GM12878 (cell line): ENCODE results near the gene NINL. TPM values are rescaled to one million over a fixed set of nuclear protein-coding genes. Genes with fewer than 3 reads are reported as not detected.

ENCODE experiments used
- ATAC-seq: fragments of 200-7000 bp; cut with Tn5 transposase; 3 replicates; pipeline ENCODE4 v1.9.1; 2020; ENCODE audit warnings: mild to moderate bottlenecking, moderate library complexity
- BruUV-seq: library from RNA; stranded (reverse); fragments of 400-500 nt; replicated peaks from 2 replicates; lab custom pipeline; 2021; lab: Mats Ljungman, UMichigan
- CTCF ChIA-PET: fragments of 300-600 bp; sonication (Branson Sonifier 250); formaldehyde crosslinking; extraction: SDS; loops from one replicate; lab custom pipeline; 2021; ENCODE audit warnings: inconsistent platforms; lab: Yijun Ruan, JAX
- POLR2A ChIA-PET: fragments of 350-600 bp; formaldehyde crosslinking; extraction: SDS; loops from one replicate; lab custom pipeline; 2021; ENCODE audit warnings: inconsistent platforms; lab: Charles Lee
- RAD21 ChIA-PET: fragments of 300-600 bp; sonication (Branson Sonifier 250); formaldehyde crosslinking; loops from one replicate; lab custom pipeline; 2023; ENCODE audit warnings: antibody characterized with exemption; ENCODE audit not compliant: unreplicated experiment; lab: Charles Lee
- SMC1A ChIA-PET: fragments of 300-600 bp; sonication (Branson Sonifier 250); formaldehyde crosslinking; loops from one replicate; lab custom pipeline; 2023; ENCODE audit not compliant: unreplicated experiment, uncharacterized antibody; lab: Charles Lee
- DNase-seq: peaks from one replicate; pipeline ENCODE4 v3.0.0-alpha.2; 2011; ENCODE audit warnings: low read depth, low spot score
- FAIRE-seq: peaks from 3 replicates; lab custom pipeline; 2011; peaks lifted over from hg19 to GRCh38; lab: Jason Lieb, UNC
- H2AFZ ChIP-seq: 2 replicates; pipeline ENCODE4 v1.6.0; 2011; ENCODE audit warnings: low read depth, low read length, control low read depth; ENCODE audit not compliant: control insufficient read depth
- H3K27ac ChIP-seq: 2 replicates; pipeline ENCODE4 v1.5.1; 2011; ENCODE audit warnings: control low read depth; ENCODE audit not compliant: control insufficient read depth, insufficient read depth
- H3K27me3 ChIP-seq, 2 experiments: replicated peaks in 1 of 2; 2 replicates each; pipeline versions ENCODE4 v1.6.0 to v1.6.1; 2011; ENCODE audit warnings: low read length in 1 of 2; ENCODE audit not compliant: control insufficient read depth in 2 of 2, insufficient read depth in 2 of 2
- H3K36me3 ChIP-seq, 2 experiments: 2 replicates each; pipeline ENCODE4 v1.5.1; 2011; ENCODE audit warnings: low read length in 1 of 2; ENCODE audit not compliant: control insufficient read depth in 2 of 2, insufficient read depth in 2 of 2
- H3K4me1 ChIP-seq: 2 replicates; pipeline ENCODE4 v1.6.1; 2011; ENCODE audit warnings: mild to moderate bottlenecking, low read length, moderate library complexity, mixed read lengths; ENCODE audit not compliant: control insufficient read depth, insufficient read depth
- H3K4me2 ChIP-seq: 2 replicates; pipeline ENCODE4 v1.6.0; 2011; ENCODE audit warnings: control low read depth; ENCODE audit not compliant: control insufficient read depth, insufficient read depth
- H3K4me3 ChIP-seq: fragments of 200-600 bp; sonication (generic); 2 replicates; pipeline ENCODE4 v1.5.1; 2016
- H3K79me2 ChIP-seq: 2 replicates; pipeline ENCODE4 v1.6.0; 2011; ENCODE audit warnings: low read length; ENCODE audit not compliant: control insufficient read depth, insufficient read depth
- H3K9ac ChIP-seq: 2 replicates; pipeline ENCODE4 v1.8.0; 2011; ENCODE audit warnings: low read length, control low read depth, mixed read lengths; ENCODE audit not compliant: control insufficient read depth, insufficient read depth
- H3K9me3 ChIP-seq: replicated peaks from 3 replicates; pipeline ENCODE4 v1.5.1; 2011; ENCODE audit warnings: mild to moderate bottlenecking, low read length; ENCODE audit not compliant: control insufficient read depth, insufficient read depth
- H4K20me1 ChIP-seq: 2 replicates; pipeline ENCODE4 v1.6.0; 2011; ENCODE audit not compliant: control insufficient read depth, insufficient read depth
- BHLHE40 ChIP-seq, 2 experiments: fragments of 450-650 bp in 1 of 2; IDR thresholded peaks; 2 replicates each; pipeline ENCODE4 v1.6.1; 2011 to 2017; ENCODE audit warnings: low read depth in 2 of 2, borderline replicate concordance in 1 of 2, improper control_type of control experiment in 1 of 2, low read length in 1 of 2, mild to moderate bottlenecking in 1 of 2
- EZH2 ChIP-seq: IDR thresholded peaks from 2 replicates; pipeline ENCODE4 v1.6.1; 2012; ENCODE audit warnings: low read depth, mild to moderate bottlenecking, control low read depth, inconsistent platforms, low read length, borderline replicate concordance; ENCODE audit not compliant: control insufficient read depth
- HCFC1 ChIP-seq: fragments of 150-350 bp; IDR thresholded peaks from 2 replicates; pipeline ENCODE4 v1.6.1; 2014; ENCODE audit warnings: low read length
- SREBF1 ChIP-seq: IDR thresholded peaks from 2 replicates; pipeline ENCODE4 v1.6.1; 2012; ENCODE audit warnings: mild to moderate bottlenecking, low read length
- TAF1 ChIP-seq: IDR thresholded peaks from 2 replicates; pipeline ENCODE4 v1.6.1; 2011; ENCODE audit warnings: mild to moderate bottlenecking, low read depth, low read length, borderline replicate concordance
- TCF12 ChIP-seq: IDR thresholded peaks from 2 replicates; pipeline ENCODE4 v1.6.1; 2011; ENCODE audit warnings: low read depth, mild to moderate bottlenecking, low read length
- WGBS: methylation state at CpG from one replicate; pipeline ENCODE4 v1.1.6; 2016; ENCODE audit warnings: low lambda C conversion rate; ENCODE audit not compliant: insufficient replicate concordance, insufficient coverage; ENCODE audit errors: missing lambda C conversion rate; 5-methylcytosine and 5-hydroxymethylcytosine counted together
- in situ Hi-C: fragments of 300-500 bp; cut with MboI; formaldehyde crosslinking; loops from 9 replicates; pipeline ENCODE4 v1.14.3; 2018; ENCODE audit warnings: mixed read lengths
- intact Hi-C: fragments of 100-400 bp; cut with micrococcal nuclease; formaldehyde crosslinking; loops from one replicate; pipeline ENCODE4 v1.14.2; 2022; ENCODE audit not compliant: unreplicated experiment
- polyA plus RNA-seq, 11 experiments: library from polyadenylated mRNA; depleted of rRNA in 4 of 11; unstranded in 6 of 11; stranded (reverse) in 5 of 11; fragments of >200 nt; fragmentation: Nextera tagmentation in 4 of 11; fragmentation: Illumina TruSeq in 1 of 11; extraction: Ambion mirVana in 4 of 11; extraction: Trizol in 1 of 11; gene quantifications; 1 replicate in 1 of 11; 2 replicates in 10 of 11; pipeline versions ENCODE4 v1.2.1 to v1.2.3, GENCODE V29; 2011 to 2016; ENCODE audit warnings: inconsistent platforms in 2 of 11, missing spikeins in 2 of 11, low read depth in 1 of 11
- total RNA-seq, 4 experiments: library from RNA; depleted of rRNA in 3 of 4; stranded (reverse); fragments of >200 nt in 3 of 4; fragmentation: Illumina TruSeq in 1 of 4; extraction: Trizol in 1 of 4; gene quantifications; 2 replicates each; pipeline versions ENCODE4 v1.2.1 to v1.2.3, GENCODE V29; 2013 to 2021
- TF ChIP-seq, protein P1 (sequence below): IDR thresholded peaks from 2 replicates; pipeline ENCODE4 v1.6.1; 2011; ENCODE audit warnings: low read depth, low read length, improper control_type of control experiment, borderline replicate concordance
- TF ChIP-seq, protein P2 (sequence below): fragments of 450-650 bp; IDR thresholded peaks from 2 replicates; pipeline ENCODE4 v1.6.1; 2017; ENCODE audit warnings: antibody characterized with exemption, mild to moderate bottlenecking, moderate library complexity

Gene NINL
- total and polyA plus RNA-seq, 10 of the 15 experiments (the other 5 are each of a cell fraction or from before 2014, with no cell fraction given), result 0.04 to 0.77 (median 0.23) TPM; not detected in 1

DNA sequence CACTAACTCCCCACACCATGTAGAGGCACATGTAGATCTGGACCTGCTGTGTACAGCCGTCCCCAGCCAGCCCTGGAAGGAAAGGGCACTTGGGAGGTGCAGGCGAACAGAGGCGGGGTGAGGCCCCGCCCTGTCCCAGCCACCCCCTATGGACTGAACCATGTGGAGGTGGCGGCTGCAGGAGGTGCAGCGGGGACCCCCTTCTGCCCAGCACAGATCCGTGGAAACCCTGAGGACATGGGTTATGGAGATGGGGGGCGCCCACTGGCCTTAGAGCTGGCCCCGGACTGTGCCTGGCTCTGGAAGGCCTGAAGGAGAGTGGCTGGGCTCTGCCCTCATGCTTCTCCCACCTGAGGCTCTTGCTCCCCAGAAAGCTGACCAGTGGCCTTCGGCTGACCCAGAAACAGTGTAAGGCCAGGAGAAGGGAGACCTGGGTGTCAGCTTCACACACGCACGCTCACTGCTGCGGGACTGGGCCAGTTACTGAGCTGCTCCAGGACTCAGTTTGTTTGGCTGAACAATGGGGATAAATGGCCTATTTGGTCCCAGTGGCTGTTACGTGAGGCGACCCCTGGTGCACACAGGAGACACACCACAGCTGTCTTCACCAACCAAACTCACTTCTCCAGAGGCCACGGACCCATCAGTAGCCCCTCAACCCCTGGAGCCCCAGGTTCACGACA, 90.7 kb downstream of the NINL start:
- TF ChIP-seq TAF1 (no peak), SREBF1 (no peak), EZH2 (no peak), TCF12 (no peak), BHLHE40 (IDR thresholded peaks at IDR 0.05; ENCODE audit: borderline replicate concordance in 1 of 2, low read depth in 2 of 2, low read length in 1 of 2) (no peak), HCFC1 (no peak)
- TF ChIP-seq, protein P1, sequence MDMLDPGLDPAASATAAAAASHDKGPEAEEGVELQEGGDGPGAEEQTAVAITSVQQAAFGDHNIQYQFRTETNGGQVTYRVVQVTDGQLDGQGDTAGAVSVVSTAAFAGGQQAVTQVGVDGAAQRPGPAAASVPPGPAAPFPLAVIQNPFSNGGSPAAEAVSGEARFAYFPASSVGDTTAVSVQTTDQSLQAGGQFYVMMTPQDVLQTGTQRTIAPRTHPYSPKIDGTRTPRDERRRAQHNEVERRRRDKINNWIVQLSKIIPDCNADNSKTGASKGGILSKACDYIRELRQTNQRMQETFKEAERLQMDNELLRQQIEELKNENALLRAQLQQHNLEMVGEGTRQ, result no peak
- TF ChIP-seq, protein P2, sequence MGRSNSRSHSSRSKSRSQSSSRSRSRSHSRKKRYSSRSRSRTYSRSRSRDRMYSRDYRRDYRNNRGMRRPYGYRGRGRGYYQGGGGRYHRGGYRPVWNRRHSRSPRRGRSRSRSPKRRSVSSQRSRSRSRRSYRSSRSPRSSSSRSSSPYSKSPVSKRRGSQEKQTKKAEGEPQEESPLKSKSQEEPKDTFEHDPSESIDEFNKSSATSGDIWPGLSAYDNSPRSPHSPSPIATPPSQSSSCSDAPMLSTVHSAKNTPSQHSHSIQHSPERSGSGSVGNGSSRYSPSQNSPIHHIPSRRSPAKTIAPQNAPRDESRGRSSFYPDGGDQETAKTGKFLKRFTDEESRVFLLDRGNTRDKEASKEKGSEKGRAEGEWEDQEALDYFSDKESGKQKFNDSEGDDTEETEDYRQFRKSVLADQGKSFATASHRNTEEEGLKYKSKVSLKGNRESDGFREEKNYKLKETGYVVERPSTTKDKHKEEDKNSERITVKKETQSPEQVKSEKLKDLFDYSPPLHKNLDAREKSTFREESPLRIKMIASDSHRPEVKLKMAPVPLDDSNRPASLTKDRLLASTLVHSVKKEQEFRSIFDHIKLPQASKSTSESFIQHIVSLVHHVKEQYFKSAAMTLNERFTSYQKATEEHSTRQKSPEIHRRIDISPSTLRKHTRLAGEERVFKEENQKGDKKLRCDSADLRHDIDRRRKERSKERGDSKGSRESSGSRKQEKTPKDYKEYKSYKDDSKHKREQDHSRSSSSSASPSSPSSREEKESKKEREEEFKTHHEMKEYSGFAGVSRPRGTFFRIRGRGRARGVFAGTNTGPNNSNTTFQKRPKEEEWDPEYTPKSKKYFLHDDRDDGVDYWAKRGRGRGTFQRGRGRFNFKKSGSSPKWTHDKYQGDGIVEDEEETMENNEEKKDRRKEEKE, result no peak
- ChIA-PET SMC1A (no interaction called here), RAD21 (no interaction called here), POLR2A (no interaction called here), CTCF (no interaction called here)
- H3K4me2 ChIP-seq, result no peak overlapping the region
- no peak overlapping the region for H3K9ac ChIP-seq
- H4K20me1 ChIP-seq, result no peaks in the 10 kb centered on the region
- no peaks in the 10 kb centered on the region for H3K4me1 ChIP-seq
- no peak overlapping the region for H2AFZ ChIP-seq
- WGBS, result 42% methylated on average over 13 of the region's 17 CpGs
- in situ Hi-C loops, result no loop called here
- H3K4me3 ChIP-seq, result no peak overlapping the region
- BruUV-seq, result no TSS peak
- FAIRE-seq, result no peak
- intact Hi-C loops, result no loop called here
- no peak for DNase-seq
- H3K9me3 ChIP-seq, result no peaks in the 10 kb centered on the region
- no peaks in the 10 kb centered on the region for H3K27me3 ChIP-seq
- no peak for ATAC-seq
- H3K79me2 ChIP-seq, result no peaks in the 10 kb centered on the region
- H3K27ac ChIP-seq, result no peak overlapping the region
- H3K36me3 ChIP-seq, result no peaks in the 10 kb centered on the region
